ENCODE measurements around the gene PARVB. TPM values are rescaled to one million over a fixed set of nuclear protein-coding genes. Genes with fewer than 3 reads are reported as not detected.

Gene PARVB
- total RNA-seq, 2 donors from 2014 or later: 43.8 to 86.5 TPM

- TF ChIP-seq CTCF (IDR thresholded peaks at IDR 0.05): no peak
- H3K27ac ChIP-seq: no peak overlapping the region
- no peak overlapping the region for H3K4me3 ChIP-seq
- H3K36me3 ChIP-seq: peaks cover 28% of the 10 kb centered on the region
- H3K9me3 ChIP-seq: no peaks in the 10 kb centered on the region
- H3K27me3 ChIP-seq: no peaks in the 10 kb centered on the region
- H3K4me1 ChIP-seq: no peaks in the 10 kb centered on the region
- DNase-seq (ENCODE audit: low spot score): no peak
Observed at GRCh38 chr22:44164031-44164430, 139.9 kb downstream of the PARVB start.

- H3K36me3 ChIP-seq: peaks cover 21% of the 10 kb centered on the region
- H3K9me3 ChIP-seq: no peaks in the 10 kb centered on the region
- TF ChIP-seq CTCF (IDR thresholded peaks at IDR 0.05): no peak
- no peak overlapping the region for H3K4me3 ChIP-seq
- no peaks in the 10 kb centered on the region for H3K27me3 ChIP-seq
- no peak for DNase-seq (ENCODE audit: low spot score)
- no peaks in the 10 kb centered on the region for H3K4me1 ChIP-seq
- H3K27ac ChIP-seq: no peak overlapping the region
Observed at GRCh38 chr22:44165286-44165874, 141.3 kb downstream of the PARVB start.

- Histone ChIP-seq H3K36me3 (peaks cover 21% of the 10 kb centered on the region), H3K4me1 (no peaks in the 10 kb centered on the region), H3K27me3 (no peaks in the 10 kb centered on the region), H3K27ac (no peak overlapping the region), H3K4me3 (no peak overlapping the region), H3K9me3 (no peaks in the 10 kb centered on the region)
- DNase-seq (ENCODE audit: low spot score): no peak
- no peak for TF ChIP-seq CTCF (IDR thresholded peaks at IDR 0.05)
Observed at GRCh38 chr22:44166498-44167276, 142.6 kb downstream of the PARVB start.

GRCh38 chr22:44167501-44167900 is 143.4 kb downstream of the PARVB start:
- no peaks in the 10 kb centered on the region for H3K9me3 ChIP-seq
- no peak for DNase-seq (ENCODE audit: low spot score)
- no peaks in the 10 kb centered on the region for H3K27me3 ChIP-seq
- no peak overlapping the region for H3K4me3 ChIP-seq
- H3K27ac ChIP-seq: no peak overlapping the region
- no peaks in the 10 kb centered on the region for H3K4me1 ChIP-seq
- peaks cover 21% of the 10 kb centered on the region for H3K36me3 ChIP-seq
- no peak for TF ChIP-seq CTCF (IDR thresholded peaks at IDR 0.05)

- no peak for TF ChIP-seq CTCF (IDR thresholded peaks at IDR 0.05)
- Histone ChIP-seq H3K4me1 (no peaks in the 10 kb centered on the region), H3K27me3 (no peaks in the 10 kb centered on the region), H3K27ac (no peak overlapping the region), H3K36me3 (peaks cover 21% of the 10 kb centered on the region), H3K9me3 (no peaks in the 10 kb centered on the region), H3K4me3 (no peak overlapping the region)
- no peak for DNase-seq (ENCODE audit: low spot score)
Observed at GRCh38 chr22:44168206-44168605, 144.1 kb downstream of the PARVB start.

All from right atrium auricular region (tissue), 2 donors.